WI38 (cell line): ENCODE results near the gene OSTF1.

Experiments
- H3K4me3 ChIP-seq: 2 replicates; pipeline ENCODE4 v1.5.1; 2011; ENCODE audit warnings: low read depth, mild to moderate bottlenecking, control low read depth, low read length
- TF ChIP-seq, protein P1 (sequence below): IDR thresholded peaks from 2 replicates; pipeline ENCODE4 v1.5.1; 2012; ENCODE audit warnings: low read depth, mild to moderate bottlenecking, control low read depth, low read length

Gene OSTF1

DNA sequence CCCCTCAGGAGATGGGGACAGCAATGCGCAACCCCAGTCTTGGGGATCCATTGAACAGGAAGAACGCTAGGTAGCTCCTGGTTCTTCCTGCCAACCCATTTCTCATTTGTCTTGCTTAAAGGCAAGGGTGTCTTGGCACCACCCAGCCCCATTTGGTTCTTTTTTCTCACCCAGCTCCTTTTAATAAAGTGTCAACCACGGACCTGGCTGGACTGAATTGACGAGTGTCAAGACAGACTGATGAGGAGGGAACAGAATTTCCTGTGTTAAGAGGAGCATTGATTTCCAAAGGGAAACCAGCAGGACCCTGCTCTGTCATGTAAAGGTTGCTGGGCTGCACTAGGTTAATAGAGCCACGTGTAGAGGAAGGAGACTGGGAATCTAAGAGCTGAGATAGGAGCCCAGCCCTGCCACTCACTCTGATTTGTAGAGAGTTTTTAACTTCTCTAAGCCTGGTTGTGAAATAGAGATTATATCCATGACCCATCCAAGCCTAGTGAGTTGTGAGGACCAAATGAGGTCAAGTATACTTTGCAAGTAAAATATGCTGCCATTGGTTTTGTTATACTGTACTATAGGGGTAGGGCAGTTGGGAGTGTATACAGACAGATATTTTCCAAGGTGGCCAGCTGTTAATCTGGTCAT is 33.7 kb downstream of the OSTF1 start:
- H3K4me3 ChIP-seq = no peak overlapping the region
- TF ChIP-seq, protein P1, sequence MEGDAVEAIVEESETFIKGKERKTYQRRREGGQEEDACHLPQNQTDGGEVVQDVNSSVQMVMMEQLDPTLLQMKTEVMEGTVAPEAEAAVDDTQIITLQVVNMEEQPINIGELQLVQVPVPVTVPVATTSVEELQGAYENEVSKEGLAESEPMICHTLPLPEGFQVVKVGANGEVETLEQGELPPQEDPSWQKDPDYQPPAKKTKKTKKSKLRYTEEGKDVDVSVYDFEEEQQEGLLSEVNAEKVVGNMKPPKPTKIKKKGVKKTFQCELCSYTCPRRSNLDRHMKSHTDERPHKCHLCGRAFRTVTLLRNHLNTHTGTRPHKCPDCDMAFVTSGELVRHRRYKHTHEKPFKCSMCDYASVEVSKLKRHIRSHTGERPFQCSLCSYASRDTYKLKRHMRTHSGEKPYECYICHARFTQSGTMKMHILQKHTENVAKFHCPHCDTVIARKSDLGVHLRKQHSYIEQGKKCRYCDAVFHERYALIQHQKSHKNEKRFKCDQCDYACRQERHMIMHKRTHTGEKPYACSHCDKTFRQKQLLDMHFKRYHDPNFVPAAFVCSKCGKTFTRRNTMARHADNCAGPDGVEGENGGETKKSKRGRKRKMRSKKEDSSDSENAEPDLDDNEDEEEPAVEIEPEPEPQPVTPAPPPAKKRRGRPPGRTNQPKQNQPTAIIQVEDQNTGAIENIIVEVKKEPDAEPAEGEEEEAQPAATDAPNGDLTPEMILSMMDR = no peak

DNA sequence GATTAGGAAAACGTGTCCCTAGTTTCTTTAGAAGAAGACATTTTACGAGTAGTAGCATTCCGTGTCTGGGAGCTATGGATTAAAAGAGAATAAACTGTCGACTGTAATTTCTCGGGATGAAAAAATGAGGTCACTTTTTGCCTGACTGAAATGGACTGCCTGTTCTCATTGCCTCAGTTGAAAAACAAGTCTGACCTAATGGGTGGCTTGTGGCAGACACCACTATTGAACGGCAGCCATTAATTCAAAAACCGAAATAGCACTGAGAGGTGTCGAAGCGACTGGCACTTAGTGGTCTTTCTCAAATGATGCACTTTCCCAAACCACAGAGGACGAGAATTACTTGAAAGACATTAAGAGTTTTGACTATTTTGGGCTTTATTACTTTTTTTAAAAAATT is 35.4 kb downstream of the OSTF1 start:
- TF ChIP-seq, protein P1 = no peak
- H3K4me3 ChIP-seq = no peak overlapping the region

DNA sequence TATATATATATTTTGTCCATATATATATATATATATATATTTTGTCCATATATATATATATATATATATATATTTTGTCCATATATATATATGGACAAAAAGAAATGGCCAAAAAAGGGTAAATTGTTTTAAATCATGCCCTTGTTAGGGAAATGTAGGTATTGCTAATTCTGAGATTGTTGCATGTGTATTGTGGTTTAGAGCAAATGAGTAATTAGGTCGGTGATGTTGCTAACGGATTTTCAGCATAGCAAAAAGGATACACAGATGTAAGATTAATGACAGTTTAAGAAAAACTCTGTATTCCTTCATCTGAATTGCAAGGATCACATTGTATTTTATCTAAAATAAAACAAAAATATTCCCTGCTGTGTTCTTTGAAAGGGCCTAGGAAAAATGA is 40.2 kb downstream of the OSTF1 start:
- TF ChIP-seq, protein P1 = no peak

DNA sequence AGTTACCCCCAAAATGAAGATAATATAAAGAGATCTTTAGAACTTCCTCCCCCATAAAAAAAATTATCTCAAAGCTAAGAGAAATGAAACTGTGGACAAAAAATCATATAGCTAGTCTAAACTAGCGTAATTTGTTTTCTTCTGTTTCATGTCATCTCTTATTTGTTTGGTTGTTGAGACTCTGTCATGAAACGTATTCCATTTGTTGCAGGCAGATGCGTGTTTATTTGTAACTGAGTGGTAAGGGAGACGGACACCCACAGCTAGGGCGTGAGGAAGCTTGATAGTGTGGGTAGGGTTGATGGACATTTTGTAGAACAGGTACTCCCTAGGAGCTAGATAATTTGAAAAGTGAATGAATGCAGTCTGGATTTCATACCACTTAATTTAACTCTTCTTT is 41.9 kb downstream of the OSTF1 start:
- H3K4me3 ChIP-seq = no peak overlapping the region
- TF ChIP-seq, protein P1 = no peak

More for the DNA sequence above, 40.2 kb downstream of the OSTF1 start:
- H3K4me3 ChIP-seq = no peak overlapping the region

DNA sequence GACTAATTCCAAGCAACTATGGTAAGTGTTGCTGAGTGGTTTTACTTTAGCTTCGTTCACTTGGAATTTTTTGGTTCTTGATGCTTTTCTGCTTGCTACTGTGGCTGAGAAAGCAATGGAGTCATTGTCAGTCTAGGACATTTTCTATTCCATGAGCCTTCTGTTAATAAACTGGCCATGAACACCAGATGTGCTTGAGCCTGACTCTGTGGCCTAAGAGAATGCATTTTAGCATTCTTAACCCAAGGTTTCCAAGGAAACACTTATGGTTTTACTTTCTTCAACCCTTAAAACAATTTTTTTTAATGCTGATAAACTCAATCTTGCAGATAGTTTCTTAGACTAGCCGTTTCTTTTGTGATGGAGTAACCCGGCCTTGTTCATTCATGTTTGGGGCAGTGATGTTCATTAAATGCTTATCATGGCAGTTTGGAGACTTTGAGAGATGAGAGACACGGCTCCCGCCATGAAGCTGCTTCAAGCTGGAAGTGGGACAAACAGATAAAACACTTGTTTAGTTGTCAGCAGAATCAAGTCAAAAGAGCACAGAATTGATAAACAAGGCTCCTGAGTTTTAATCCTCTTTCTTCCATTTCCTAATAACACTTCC is 42.4 kb downstream of the OSTF1 start:
- H3K4me3 ChIP-seq = no peak overlapping the region
- TF ChIP-seq, protein P1 = no peak

DNA sequence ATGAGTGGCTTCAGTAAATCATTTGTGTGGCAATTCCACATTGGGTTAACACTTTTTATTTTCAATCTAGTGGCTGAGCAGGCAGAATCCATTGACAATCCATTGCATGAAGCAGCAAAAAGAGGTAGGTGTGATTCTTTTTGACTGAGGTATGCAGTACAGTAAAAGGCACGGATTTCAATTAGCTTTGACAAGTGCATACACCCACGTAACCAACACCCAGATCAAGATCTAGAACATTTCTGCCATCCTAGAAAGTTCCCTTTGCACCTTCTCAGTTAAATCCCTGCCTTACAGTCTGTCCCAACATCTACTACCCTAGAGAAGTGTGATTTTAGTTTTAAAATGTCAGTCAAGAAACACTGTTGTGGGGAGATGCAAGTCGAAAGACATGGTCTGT is 43.4 kb downstream of the OSTF1 start:
- TF ChIP-seq, protein P1 = no peak
- H3K4me3 ChIP-seq = no peak overlapping the region

DNA sequence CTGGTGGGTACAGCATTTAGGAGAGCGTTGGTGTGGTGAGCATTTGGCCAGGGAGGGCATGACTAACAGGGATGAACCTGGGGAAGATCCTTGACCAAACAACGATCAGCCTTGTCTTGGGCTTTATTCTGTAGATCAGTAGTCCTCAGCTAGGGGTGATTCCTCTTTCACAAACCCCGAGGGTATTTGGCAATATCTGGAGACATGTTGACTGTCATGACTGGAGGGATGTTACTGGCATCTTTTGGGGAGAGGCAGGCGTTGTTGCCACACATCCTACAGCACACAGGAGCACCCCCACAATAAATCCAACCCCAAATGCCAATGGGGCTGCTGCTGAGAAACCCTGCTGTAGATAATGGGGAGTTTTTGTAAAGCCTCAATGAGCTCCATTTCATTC is 43.9 kb downstream of the OSTF1 start:
- H3K4me3 ChIP-seq = no peak overlapping the region
- TF ChIP-seq, protein P1 = no peak
